ENCODE data around the gene KLB.

Gene KLB

GRCh38 chr4:39433878-39434492 lies 27.3 kb downstream of the KLB start:
- no peak for TF ChIP-seq CTCF (conservative IDR thresholded peaks at IDR 0.05; ENCODE audit: low read length)
- no peak for TF ChIP-seq EZH2phosphoT487 (IDR thresholded peaks at IDR 0.05; ENCODE audit: borderline replicate concordance)
- no peaks in the 10 kb centered on the region for H3K4me1 ChIP-seq (ENCODE audit: insufficient read depth, low read length, poor library complexity, severe bottlenecking)
- no peaks in the 10 kb centered on the region for H3F3A ChIP-seq (ENCODE audit: low read depth)
- no peak overlapping the region for H3K4me2 ChIP-seq (ENCODE audit: low read depth, low read length, poor library complexity, severe bottlenecking)
- H3K27me3 ChIP-seq (ENCODE audit: insufficient read depth, low read length, poor library complexity, severe bottlenecking) = no peaks in the 10 kb centered on the region
- H3K9ac ChIP-seq (ENCODE audit: low read depth, low read length, poor library complexity, severe bottlenecking) = no peak overlapping the region
- no peaks in the 10 kb centered on the region for H3K36me3 ChIP-seq (ENCODE audit: insufficient read depth, low read length)
- no peaks in the 10 kb centered on the region for H4K20me1 ChIP-seq (ENCODE audit: insufficient read depth, low read length, poor library complexity, severe bottlenecking)
- no peaks in the 10 kb centered on the region for H3K9me3 ChIP-seq (ENCODE audit: insufficient read depth, low read depth, low read length)
- no peaks in the 10 kb centered on the region for H3K79me2 ChIP-seq (ENCODE audit: insufficient read depth, low read length)
- H3K9me2 ChIP-seq (replicated peaks; ENCODE audit: low read depth, low read length) = no peaks in the 10 kb centered on the region
- no peak overlapping the region for H2AFZ ChIP-seq (ENCODE audit: low read length)
- no peak overlapping the region for H3K4me3 ChIP-seq (ENCODE audit: low read length, poor library complexity, severe bottlenecking)

GRCh38 chr4:39435659-39436563 lies 29.2 kb downstream of the KLB start:
- Histone ChIP-seq H3K4me1 (ENCODE audit: insufficient read depth, low read length, poor library complexity, severe bottlenecking) (no peaks in the 10 kb centered on the region), H3K9ac (ENCODE audit: low read depth, low read length, poor library complexity, severe bottlenecking) (no peak overlapping the region), H3F3A (ENCODE audit: low read depth) (no peaks in the 10 kb centered on the region), H3K79me2 (ENCODE audit: insufficient read depth, low read length) (no peaks in the 10 kb centered on the region), H3K9me2 (replicated peaks; ENCODE audit: low read depth, low read length) (no peaks in the 10 kb centered on the region), H4K20me1 (ENCODE audit: insufficient read depth, low read length, poor library complexity, severe bottlenecking) (no peaks in the 10 kb centered on the region), H3K27me3 (ENCODE audit: insufficient read depth, low read length, poor library complexity, severe bottlenecking) (no peaks in the 10 kb centered on the region), H3K9me3 (ENCODE audit: insufficient read depth, low read depth, low read length) (no peaks in the 10 kb centered on the region), H3K4me2 (ENCODE audit: low read depth, low read length, poor library complexity, severe bottlenecking) (no peak overlapping the region), H3K36me3 (ENCODE audit: insufficient read depth, low read length) (no peaks in the 10 kb centered on the region), H2AFZ (ENCODE audit: low read length) (no peak overlapping the region), H3K4me3 (ENCODE audit: low read length, poor library complexity, severe bottlenecking) (no peak overlapping the region)
- no peak for TF ChIP-seq EZH2phosphoT487 (IDR thresholded peaks at IDR 0.05; ENCODE audit: borderline replicate concordance)
- peak; percentile 57 for TF ChIP-seq CTCF (conservative IDR thresholded peaks at IDR 0.05; ENCODE audit: low read length)

- no peak overlapping the region for H3K4me2 ChIP-seq (ENCODE audit: low read depth, low read length, poor library complexity, severe bottlenecking)
- H4K20me1 ChIP-seq (ENCODE audit: insufficient read depth, low read length, poor library complexity, severe bottlenecking) = no peaks in the 10 kb centered on the region
- H2AFZ ChIP-seq (ENCODE audit: low read length) = no peak overlapping the region
- no peaks in the 10 kb centered on the region for H3K9me3 ChIP-seq (ENCODE audit: insufficient read depth, low read depth, low read length)
- TF ChIP-seq CTCF (conservative IDR thresholded peaks at IDR 0.05; ENCODE audit: low read length) = no peak
- no peak for TF ChIP-seq EZH2phosphoT487 (IDR thresholded peaks at IDR 0.05; ENCODE audit: borderline replicate concordance)
- H3K4me3 ChIP-seq (ENCODE audit: low read length, poor library complexity, severe bottlenecking) = no peak overlapping the region
- H3K9me2 ChIP-seq (replicated peaks; ENCODE audit: low read depth, low read length) = no peaks in the 10 kb centered on the region
- no peaks in the 10 kb centered on the region for H3K27me3 ChIP-seq (ENCODE audit: insufficient read depth, low read length, poor library complexity, severe bottlenecking)
- no peaks in the 10 kb centered on the region for H3F3A ChIP-seq (ENCODE audit: low read depth)
- H3K79me2 ChIP-seq (ENCODE audit: insufficient read depth, low read length) = no peaks in the 10 kb centered on the region
- H3K36me3 ChIP-seq (ENCODE audit: insufficient read depth, low read length) = no peaks in the 10 kb centered on the region
- no peak overlapping the region for H3K9ac ChIP-seq (ENCODE audit: low read depth, low read length, poor library complexity, severe bottlenecking)
- H3K4me1 ChIP-seq (ENCODE audit: insufficient read depth, low read length, poor library complexity, severe bottlenecking) = no peaks in the 10 kb centered on the region
These were observed 34.9 kb downstream of the KLB start for GRCh38 chr4:39441593-39441992.

All from Loucy (cell line).